ENCODE data around the gene SELENOF.

Gene SELENOF

DNA sequence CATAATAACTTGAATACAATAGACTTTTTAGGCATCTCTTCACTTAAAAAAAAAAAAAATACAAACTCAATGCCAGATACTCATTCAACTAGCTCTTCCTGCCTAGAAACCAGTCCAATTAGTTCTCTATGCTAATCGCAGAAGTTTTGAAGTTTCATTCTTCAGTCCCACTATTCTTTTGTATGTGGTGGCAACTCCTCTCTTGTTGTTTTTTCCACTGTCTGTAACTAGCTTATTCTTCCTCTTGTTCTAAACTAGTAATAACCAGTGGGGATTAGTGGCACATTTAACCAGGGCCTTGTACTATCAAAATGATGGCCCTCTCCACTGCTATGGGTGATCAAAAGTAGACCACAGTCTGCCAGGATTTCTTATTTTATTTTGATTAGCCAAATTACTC is 52.5 kb downstream of the SELENOF start:
- Histone ChIP-seq H3K4me3 (replicated peaks; ENCODE audit: insufficient read depth, low read length) (no peak overlapping the region), H3K27ac (replicated peaks) (no peak overlapping the region), H3K27me3 (ENCODE audit: insufficient read depth, poor library complexity, severe bottlenecking) (no peaks in the 10 kb centered on the region)
- TF ChIP-seq SPI1 (IDR thresholded peaks at IDR 0.05; ENCODE audit: borderline replicate concordance, low read depth) (no peak), GABPA (IDR thresholded peaks at IDR 0.05; ENCODE audit: low read depth) (no peak), POLR2AphosphoS5 (IDR thresholded peaks at IDR 0.05; ENCODE audit: low read depth) (no peak)
- TF ChIP-seq, protein P1, sequence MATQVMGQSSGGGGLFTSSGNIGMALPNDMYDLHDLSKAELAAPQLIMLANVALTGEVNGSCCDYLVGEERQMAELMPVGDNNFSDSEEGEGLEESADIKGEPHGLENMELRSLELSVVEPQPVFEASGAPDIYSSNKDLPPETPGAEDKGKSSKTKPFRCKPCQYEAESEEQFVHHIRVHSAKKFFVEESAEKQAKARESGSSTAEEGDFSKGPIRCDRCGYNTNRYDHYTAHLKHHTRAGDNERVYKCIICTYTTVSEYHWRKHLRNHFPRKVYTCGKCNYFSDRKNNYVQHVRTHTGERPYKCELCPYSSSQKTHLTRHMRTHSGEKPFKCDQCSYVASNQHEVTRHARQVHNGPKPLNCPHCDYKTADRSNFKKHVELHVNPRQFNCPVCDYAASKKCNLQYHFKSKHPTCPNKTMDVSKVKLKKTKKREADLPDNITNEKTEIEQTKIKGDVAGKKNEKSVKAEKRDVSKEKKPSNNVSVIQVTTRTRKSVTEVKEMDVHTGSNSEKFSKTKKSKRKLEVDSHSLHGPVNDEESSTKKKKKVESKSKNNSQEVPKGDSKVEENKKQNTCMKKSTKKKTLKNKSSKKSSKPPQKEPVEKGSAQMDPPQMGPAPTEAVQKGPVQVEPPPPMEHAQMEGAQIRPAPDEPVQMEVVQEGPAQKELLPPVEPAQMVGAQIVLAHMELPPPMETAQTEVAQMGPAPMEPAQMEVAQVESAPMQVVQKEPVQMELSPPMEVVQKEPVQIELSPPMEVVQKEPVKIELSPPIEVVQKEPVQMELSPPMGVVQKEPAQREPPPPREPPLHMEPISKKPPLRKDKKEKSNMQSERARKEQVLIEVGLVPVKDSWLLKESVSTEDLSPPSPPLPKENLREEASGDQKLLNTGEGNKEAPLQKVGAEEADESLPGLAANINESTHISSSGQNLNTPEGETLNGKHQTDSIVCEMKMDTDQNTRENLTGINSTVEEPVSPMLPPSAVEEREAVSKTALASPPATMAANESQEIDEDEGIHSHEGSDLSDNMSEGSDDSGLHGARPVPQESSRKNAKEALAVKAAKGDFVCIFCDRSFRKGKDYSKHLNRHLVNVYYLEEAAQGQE (IDR thresholded peaks at IDR 0.05; ENCODE audit: insufficient replicate concordance, low read depth): no peak
- TF ChIP-seq, protein P2, sequence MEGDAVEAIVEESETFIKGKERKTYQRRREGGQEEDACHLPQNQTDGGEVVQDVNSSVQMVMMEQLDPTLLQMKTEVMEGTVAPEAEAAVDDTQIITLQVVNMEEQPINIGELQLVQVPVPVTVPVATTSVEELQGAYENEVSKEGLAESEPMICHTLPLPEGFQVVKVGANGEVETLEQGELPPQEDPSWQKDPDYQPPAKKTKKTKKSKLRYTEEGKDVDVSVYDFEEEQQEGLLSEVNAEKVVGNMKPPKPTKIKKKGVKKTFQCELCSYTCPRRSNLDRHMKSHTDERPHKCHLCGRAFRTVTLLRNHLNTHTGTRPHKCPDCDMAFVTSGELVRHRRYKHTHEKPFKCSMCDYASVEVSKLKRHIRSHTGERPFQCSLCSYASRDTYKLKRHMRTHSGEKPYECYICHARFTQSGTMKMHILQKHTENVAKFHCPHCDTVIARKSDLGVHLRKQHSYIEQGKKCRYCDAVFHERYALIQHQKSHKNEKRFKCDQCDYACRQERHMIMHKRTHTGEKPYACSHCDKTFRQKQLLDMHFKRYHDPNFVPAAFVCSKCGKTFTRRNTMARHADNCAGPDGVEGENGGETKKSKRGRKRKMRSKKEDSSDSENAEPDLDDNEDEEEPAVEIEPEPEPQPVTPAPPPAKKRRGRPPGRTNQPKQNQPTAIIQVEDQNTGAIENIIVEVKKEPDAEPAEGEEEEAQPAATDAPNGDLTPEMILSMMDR (IDR thresholded peaks at IDR 0.05; ENCODE audit: insufficient read depth, low read length): no peak
- no peak for DNase-seq (ENCODE audit: low read depth in 1 of 2, low spot score in 1 of 2)

DNA sequence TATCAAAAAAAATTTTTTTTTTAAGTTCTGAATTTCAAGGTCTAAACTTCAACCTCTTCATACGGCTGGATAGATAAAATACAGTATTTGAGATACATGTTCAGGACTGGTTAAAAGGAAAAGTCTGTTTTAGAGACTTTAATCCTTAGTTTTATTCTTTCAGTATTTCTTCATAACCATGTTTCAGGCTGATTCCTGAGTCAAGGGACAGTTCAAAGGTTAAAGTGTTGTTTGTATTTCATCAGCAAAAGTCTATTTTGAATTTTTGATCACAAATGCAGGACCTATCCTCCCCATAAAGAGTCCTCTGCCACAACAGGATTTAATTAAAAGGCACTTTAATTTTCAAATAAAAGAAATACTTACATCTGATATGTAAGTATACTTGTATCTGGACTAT is 53.5 kb downstream of the SELENOF start:
- no peaks in the 10 kb centered on the region for H3K27me3 ChIP-seq (ENCODE audit: insufficient read depth, poor library complexity, severe bottlenecking)
- no peak overlapping the region for H3K27ac ChIP-seq (replicated peaks)
- H3K4me3 ChIP-seq (replicated peaks; ENCODE audit: insufficient read depth, low read length): no peak overlapping the region
- TF ChIP-seq, protein P1 (IDR thresholded peaks at IDR 0.05; ENCODE audit: insufficient replicate concordance, low read depth): no peak
- no peak for TF ChIP-seq GABPA (IDR thresholded peaks at IDR 0.05; ENCODE audit: low read depth)
- TF ChIP-seq SPI1 (IDR thresholded peaks at IDR 0.05; ENCODE audit: borderline replicate concordance, low read depth): no peak
- TF ChIP-seq POLR2AphosphoS5 (IDR thresholded peaks at IDR 0.05; ENCODE audit: low read depth): no peak
- TF ChIP-seq, protein P2 (IDR thresholded peaks at IDR 0.05; ENCODE audit: insufficient read depth, low read length): no peak
- no peak for DNase-seq (ENCODE audit: low read depth in 1 of 2, low spot score in 1 of 2)

DNA sequence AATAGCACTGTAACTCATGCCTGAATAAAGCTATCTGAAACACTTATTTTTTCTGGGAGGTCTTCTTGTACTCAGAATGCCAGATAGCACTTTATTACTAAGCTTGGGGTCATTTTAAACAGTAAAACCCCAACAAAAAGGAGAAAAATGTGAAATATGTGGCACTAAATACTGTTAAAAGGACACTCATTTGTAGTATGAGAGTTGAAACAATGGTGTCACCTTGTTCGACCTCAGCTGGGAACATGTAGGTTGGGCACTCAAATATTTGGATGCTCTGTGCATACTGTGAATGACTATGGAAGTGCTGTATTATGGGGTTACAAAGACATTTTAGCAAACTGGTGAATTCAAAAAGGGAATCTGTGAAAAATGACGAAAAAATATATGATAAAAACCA is 53.9 kb downstream of the SELENOF start:
- Histone ChIP-seq H3K27me3 (ENCODE audit: insufficient read depth, poor library complexity, severe bottlenecking) (no peaks in the 10 kb centered on the region), H3K27ac (replicated peaks) (no peak overlapping the region), H3K4me3 (replicated peaks; ENCODE audit: insufficient read depth, low read length) (no peak overlapping the region)
- TF ChIP-seq GABPA (IDR thresholded peaks at IDR 0.05; ENCODE audit: low read depth) (no peak), SPI1 (IDR thresholded peaks at IDR 0.05; ENCODE audit: borderline replicate concordance, low read depth) (no peak), POLR2AphosphoS5 (IDR thresholded peaks at IDR 0.05; ENCODE audit: low read depth) (no peak)
- TF ChIP-seq, protein P1 (IDR thresholded peaks at IDR 0.05; ENCODE audit: insufficient replicate concordance, low read depth): no peak
- TF ChIP-seq, protein P2 (IDR thresholded peaks at IDR 0.05; ENCODE audit: insufficient read depth, low read length): no peak
- no peak for DNase-seq (ENCODE audit: low read depth in 1 of 2, low spot score in 1 of 2)

Data from HL-60 (cell line).